ENCODE measurements around the gene ABHD17A. TPM values are rescaled to one million over a fixed set of nuclear protein-coding genes. Genes with fewer than 3 reads are reported as not detected.

ABHD17A gene
- total and polyA plus RNA-seq, 9 of the 15 experiments (the other 6 are each of a cell fraction or from before 2014, with no cell fraction given) = 0.04 to 135 (median 21.8) TPM; not detected in 1

- TF ChIP-seq ZFX (CRISPR knock-in tag; IDR thresholded peaks at IDR 0.05) (peak; percentile 80), ATF7 (IDR thresholded peaks at IDR 0.05) (peak; percentile 55; the same call in 1 of the 2 replicates), FOXP1 (CRISPR knock-in tag; IDR thresholded peaks at IDR 0.05) (no peak), SP2 (IDR thresholded peaks at IDR 0.05; ENCODE audit: extremely low read depth, low read depth, low read length, poor library complexity, severe bottlenecking) (no peak), ZNF24 (IDR thresholded peaks at IDR 0.05) (no peak; the same call in 1 of the 2 replicates), ARID2 (IDR thresholded peaks at IDR 0.05) (no peak), RUNX1 (IDR thresholded peaks at IDR 0.05; ENCODE audit: low read depth) (no peak), MYC (IDR thresholded peaks at IDR 0.05; ENCODE audit: low read depth, low read length) (peak; percentile 74), MYC (CRISPR knock-in tag; IDR thresholded peaks at IDR 0.05; ENCODE audit: borderline replicate concordance, low read depth) (no peak), ZFP91 (CRISPR knock-in tag; IDR thresholded peaks at IDR 0.05) (no peak), HNRNPL (IDR thresholded peaks at IDR 0.05; ENCODE audit: low read depth, low read length) (peak; percentile 75; the same call in 1 of the 2 replicates), ESRRA (IDR thresholded peaks at IDR 0.05; ENCODE audit: borderline replicate concordance, low read depth) (peak; percentile 47; the same call in 1 of the 2 replicates), ADNP (tag; IDR thresholded peaks at IDR 0.05) (no peak), CHD2 (IDR thresholded peaks at IDR 0.05; ENCODE audit: low read depth, low read length) (no peak), SMARCE1 (IDR thresholded peaks at IDR 0.05) (no peak), JUN (IDR thresholded peaks at IDR 0.05; ENCODE audit: borderline replicate concordance, low read depth, low read length) (0 out of 2 replicates have a peak, but pooled peaks have one; percentile 21), JUN (CRISPR knock-in tag; IDR thresholded peaks at IDR 0.05; ENCODE audit: borderline replicate concordance) (no peak), GABPA (tag; conservative IDR thresholded peaks at IDR 0.05; ENCODE audit: low read depth) (no peak; the same call in 1 of the 2 replicates)
- TF ChIP-seq, protein P1, sequence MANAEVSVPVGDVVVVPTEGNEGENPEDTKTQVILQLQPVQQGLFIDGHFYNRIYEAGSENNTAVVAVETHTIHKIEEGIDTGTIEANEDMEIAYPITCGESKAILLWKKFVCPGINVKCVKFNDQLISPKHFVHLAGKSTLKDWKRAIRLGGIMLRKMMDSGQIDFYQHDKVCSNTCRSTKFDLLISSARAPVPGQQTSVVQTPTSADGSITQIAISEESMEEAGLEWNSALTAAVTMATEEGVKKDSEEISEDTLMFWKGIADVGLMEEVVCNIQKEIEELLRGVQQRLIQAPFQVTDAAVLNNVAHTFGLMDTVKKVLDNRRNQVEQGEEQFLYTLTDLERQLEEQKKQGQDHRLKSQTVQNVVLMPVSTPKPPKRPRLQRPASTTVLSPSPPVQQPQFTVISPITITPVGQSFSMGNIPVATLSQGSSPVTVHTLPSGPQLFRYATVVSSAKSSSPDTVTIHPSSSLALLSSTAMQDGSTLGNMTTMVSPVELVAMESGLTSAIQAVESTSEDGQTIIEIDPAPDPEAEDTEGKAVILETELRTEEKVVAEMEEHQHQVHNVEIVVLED (CRISPR knock-in tag; IDR thresholded peaks at IDR 0.05) = 0 out of 2 replicates have a peak, but pooled peaks have one; percentile 33
- TF ChIP-seq, protein P2, sequence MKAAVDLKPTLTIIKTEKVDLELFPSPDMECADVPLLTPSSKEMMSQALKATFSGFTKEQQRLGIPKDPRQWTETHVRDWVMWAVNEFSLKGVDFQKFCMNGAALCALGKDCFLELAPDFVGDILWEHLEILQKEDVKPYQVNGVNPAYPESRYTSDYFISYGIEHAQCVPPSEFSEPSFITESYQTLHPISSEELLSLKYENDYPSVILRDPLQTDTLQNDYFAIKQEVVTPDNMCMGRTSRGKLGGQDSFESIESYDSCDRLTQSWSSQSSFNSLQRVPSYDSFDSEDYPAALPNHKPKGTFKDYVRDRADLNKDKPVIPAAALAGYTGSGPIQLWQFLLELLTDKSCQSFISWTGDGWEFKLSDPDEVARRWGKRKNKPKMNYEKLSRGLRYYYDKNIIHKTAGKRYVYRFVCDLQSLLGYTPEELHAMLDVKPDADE (conservative IDR thresholded peaks at IDR 0.05; ENCODE audit: control insufficient read depth, low read depth, low read length) = peak; percentile 70; the same call in 1 of the 2 replicates
These were observed 31.8 kb downstream of the ABHD17A start (continued) for GRCh38 chr19:1853295-1854038.

Measured in K562 (cell line).